GM12891 (cell line): ENCODE measurements around the gene MRTFB.

Experiments used
- POLR2A ChIP-seq: IDR thresholded peaks from 2 replicates; pipeline ENCODE4 v1.6.1; 2011; ENCODE audit warnings: low read depth, low read length, control low read depth
- SPI1 ChIP-seq: IDR thresholded peaks from 2 replicates; pipeline ENCODE4 v1.6.1; 2011; ENCODE audit warnings: low read depth, low read length, control low read depth
- TAF1 ChIP-seq: IDR thresholded peaks from 2 replicates; pipeline ENCODE4 v1.6.1; 2011; ENCODE audit warnings: low read depth, low read length, control low read depth

DNA sequence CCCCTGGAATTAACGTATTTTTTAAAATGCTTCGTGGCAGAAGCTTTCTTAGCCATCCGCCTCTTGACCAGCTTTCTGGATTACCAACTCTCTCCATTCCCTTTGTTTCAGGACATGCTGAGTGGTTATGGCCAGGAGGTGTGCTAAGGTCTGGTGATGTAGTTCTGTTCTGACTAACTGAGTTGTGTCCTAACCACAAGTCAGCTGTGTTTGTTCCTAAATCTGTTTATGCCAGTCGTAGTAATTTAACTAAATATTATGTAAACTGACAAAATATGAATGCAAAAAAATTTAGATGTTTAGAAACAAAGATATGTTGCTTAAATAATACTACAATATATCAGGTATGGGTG is 61.6 kb downstream of the MRTFB start:
- TF ChIP-seq POLR2A (no peak), SPI1 (no peak), TAF1 (no peak)
